GM10248 (cell line): ENCODE data around the gene SARS1.
"Not testable (repeated sequence)": the region's sequence is repeated elsewhere in the genome, so short reads cannot be mapped to it uniquely, and the experiment has no call there.

Experiments used
- CTCF ChIA-PET: fragments of 300-600 bp; sonication (Branson Sonifier 250); formaldehyde crosslinking; extraction: SDS; loops from one replicate; lab custom pipeline; 2021; ENCODE audit warnings: antibody characterized with exemption; lab: Yijun Ruan, JAX
- POLR2A ChIA-PET: fragments of 350-650 bp; sonication (Branson Sonifier 250); formaldehyde crosslinking; extraction: SDS; loops from one replicate; lab custom pipeline; 2020; ENCODE audit warnings: antibody characterized with exemption; lab: Yijun Ruan, JAX
- DNase-seq: peaks from one replicate; pipeline ENCODE4 v3.0.0; 2012; ENCODE audit errors: extremely low spot score
- CTCF ChIP-seq: IDR thresholded peaks from 2 replicates; pipeline ENCODE4 v1.5.1; 2012; ENCODE audit warnings: mild to moderate bottlenecking, low read depth; ENCODE audit errors: extremely low read depth, missing control alignments, control extremely low read depth

SARS1 gene

GRCh38 chr1:109282952-109283747 is 69.4 kb downstream of the SARS1 start, which contains the start of gene PSRC1:
TSS of gene PSRC1 (minus strand) at chr1:109283145.
- ChIA-PET CTCF (interaction anchor here (0.8 to 2.3 kb wide), 15 partner anchors 9 to 250 kb away, joined by 3 to 20 read pairs (median 5); no protein-coding TSS in a partner anchor), POLR2A (no interaction called here)
- peak; percentile 63 for TF ChIP-seq CTCF
- peak; percentile 97 for DNase-seq

- ChIA-PET POLR2A (no interaction called here), CTCF (interaction anchor here (1.1 to 2.3 kb wide), 4 partner anchors 8 to 249 kb away, joined by 3 to 20 read pairs (median 4); no protein-coding TSS in a partner anchor)
- no peak for TF ChIP-seq CTCF
- DNase-seq, result no peak
Observed at GRCh38 chr1:109283748-109284600, 70.3 kb downstream of the SARS1 start.

GRCh38 chr1:109286762-109287161 is 73.0 kb downstream of the SARS1 start:
- POLR2A ChIA-PET, DNase-seq, CTCF ChIA-PET: not testable (repeated sequence)
